A673 (cell line): ENCODE results near the gene FHL5.

Experiments
- EZH2 ChIP-seq: fragments of 200-600 bp; sonication (generic); IDR thresholded peaks from 2 replicates; pipeline ENCODE4 v1.6.1; 2017; ENCODE audit warnings: borderline replicate concordance, low read depth, mild to moderate bottlenecking, mixed read lengths, antibody characterized with exemption, low read length; ENCODE audit not compliant: poor library complexity, severe bottlenecking
- TF ChIP-seq, protein P1 (sequence below): fragments of 300-800, 200-600 bp; sonication (generic); conservative IDR thresholded peaks from 2 replicates; pipeline ENCODE4 v1.5.1; 2017; ENCODE audit warnings: low read depth, mild to moderate bottlenecking, antibody characterized with exemption, low read length, moderate library complexity, mixed read lengths

DNA sequence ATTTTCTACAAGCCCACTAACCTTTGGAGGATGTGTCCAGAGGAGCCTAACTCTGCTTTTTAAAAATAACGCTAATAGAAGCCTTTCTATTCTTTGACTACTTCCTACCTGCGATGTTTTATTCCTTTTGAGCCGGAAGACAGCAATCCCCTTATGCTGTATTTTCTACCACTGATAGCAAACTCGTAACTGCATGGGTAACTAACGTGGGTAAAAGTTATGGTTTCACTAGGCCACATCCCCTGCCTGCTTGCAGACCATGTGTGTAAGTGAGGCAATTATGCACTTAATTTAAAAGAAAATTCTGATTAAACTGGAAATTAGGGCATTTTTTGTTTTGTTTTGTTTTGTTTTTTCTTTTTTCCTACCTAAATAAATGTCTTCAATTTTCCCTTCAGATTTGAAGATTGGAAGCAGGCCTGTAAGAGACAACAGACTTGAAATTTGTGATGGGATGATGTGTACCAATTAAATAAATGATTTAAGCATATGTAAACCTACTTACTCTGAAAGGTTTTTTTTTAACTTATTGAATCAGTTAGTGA is 40.4 kb upstream of the FHL5 start:
- no peak for TF ChIP-seq EZH2
- TF ChIP-seq, protein P1, sequence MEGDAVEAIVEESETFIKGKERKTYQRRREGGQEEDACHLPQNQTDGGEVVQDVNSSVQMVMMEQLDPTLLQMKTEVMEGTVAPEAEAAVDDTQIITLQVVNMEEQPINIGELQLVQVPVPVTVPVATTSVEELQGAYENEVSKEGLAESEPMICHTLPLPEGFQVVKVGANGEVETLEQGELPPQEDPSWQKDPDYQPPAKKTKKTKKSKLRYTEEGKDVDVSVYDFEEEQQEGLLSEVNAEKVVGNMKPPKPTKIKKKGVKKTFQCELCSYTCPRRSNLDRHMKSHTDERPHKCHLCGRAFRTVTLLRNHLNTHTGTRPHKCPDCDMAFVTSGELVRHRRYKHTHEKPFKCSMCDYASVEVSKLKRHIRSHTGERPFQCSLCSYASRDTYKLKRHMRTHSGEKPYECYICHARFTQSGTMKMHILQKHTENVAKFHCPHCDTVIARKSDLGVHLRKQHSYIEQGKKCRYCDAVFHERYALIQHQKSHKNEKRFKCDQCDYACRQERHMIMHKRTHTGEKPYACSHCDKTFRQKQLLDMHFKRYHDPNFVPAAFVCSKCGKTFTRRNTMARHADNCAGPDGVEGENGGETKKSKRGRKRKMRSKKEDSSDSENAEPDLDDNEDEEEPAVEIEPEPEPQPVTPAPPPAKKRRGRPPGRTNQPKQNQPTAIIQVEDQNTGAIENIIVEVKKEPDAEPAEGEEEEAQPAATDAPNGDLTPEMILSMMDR, result no peak
